Erythroblast (primary cell): ENCODE results near the gene TENT5A.

Experiments
- GATA1 ChIP-seq: IDR thresholded peaks from 2 replicates; pipeline ENCODE4 v1.6.1; 2011; ENCODE audit warnings: low read depth, mild to moderate bottlenecking, control low read depth, low read length, moderate library complexity
- POLR2A ChIP-seq: IDR thresholded peaks from 2 replicates; pipeline ENCODE4 v1.6.1; 2011; ENCODE audit warnings: mild to moderate bottlenecking, low read length

DNA sequence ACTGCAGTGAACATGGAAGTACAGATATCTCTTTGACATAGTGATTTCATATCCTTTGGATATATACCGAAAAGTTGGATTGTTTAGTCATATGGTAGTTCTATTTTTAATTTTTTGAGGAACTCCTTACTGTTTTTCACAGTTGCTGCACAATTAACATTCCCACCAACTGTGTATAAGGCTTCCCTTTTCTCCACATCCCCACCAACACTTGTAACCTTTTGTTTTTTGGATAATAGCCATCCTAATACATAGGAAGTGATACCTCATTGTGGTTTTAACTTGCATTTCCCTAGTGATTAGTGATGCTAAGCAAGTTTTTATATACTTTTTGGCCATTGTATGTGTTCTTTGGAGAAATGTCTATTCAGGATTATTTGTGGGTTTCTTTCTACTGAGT is 45.1 kb upstream of the TENT5A start:
- TF ChIP-seq POLR2A: no peak
- TF ChIP-seq GATA1: no peak
